ENCODE results near the gene S100A12.
"Not testable (repeated sequence)": the region's sequence is repeated elsewhere in the genome, so short reads cannot be mapped to it uniquely, and the experiment has no call there.

Gene S100A12

GRCh38 chr1:153349363-153350320, 25.8 kb downstream of the S100A12 start:
- no peak for FAIRE-seq

- FAIRE-seq = no peak
Observed at GRCh38 chr1:153348511-153349362, 26.7 kb downstream of the S100A12 start, which contains the start of gene PGLYRP4. PGLYRP4 (minus strand) TSS chr1:153348841; CDS start chr1:153347932, 909 bp downstream.

GRCh38 chr1:153347856-153348255, 27.6 kb downstream of the S100A12 start:
- FAIRE-seq = no peak

GRCh38 chr1:153347049-153347448, 28.4 kb downstream of the S100A12 start:
- FAIRE-seq = not testable (repeated sequence)

GRCh38 chr1:153346077-153346723, 29.2 kb downstream of the S100A12 start:
- no peak for FAIRE-seq

- FAIRE-seq = no peak
Observed at GRCh38 chr1:153345187-153346076, 30.0 kb downstream of the S100A12 start.

- FAIRE-seq = no peak
Observed at GRCh38 chr1:153344718-153345025, 30.7 kb downstream of the S100A12 start.

GRCh38 chr1:153343811-153344717, 31.4 kb downstream of the S100A12 start:
- FAIRE-seq = no peak

GRCh38 chr1:153343040-153343681, 32.3 kb downstream of the S100A12 start:
- FAIRE-seq = no peak

GRCh38 chr1:153342178-153342577, 33.2 kb downstream of the S100A12 start:
- FAIRE-seq = no peak

- no peak for FAIRE-seq
Observed at GRCh38 chr1:153341431-153341934, 33.9 kb downstream of the S100A12 start.

- FAIRE-seq = no peak
Observed at GRCh38 chr1:153340356-153340755, 35.1 kb downstream of the S100A12 start.

- no peak for FAIRE-seq
Observed at GRCh38 chr1:153339802-153340201, 35.6 kb downstream of the S100A12 start.

GRCh38 chr1:153337980-153338853, 37.2 kb downstream of the S100A12 start:
- no peak for FAIRE-seq

GRCh38 chr1:153336650-153337049, 38.8 kb downstream of the S100A12 start:
- FAIRE-seq = no peak

- FAIRE-seq = no peak
Observed at GRCh38 chr1:153333902-153334301, 41.5 kb downstream of the S100A12 start.

- no peak for FAIRE-seq
Observed at GRCh38 chr1:153324912-153325311, 50.5 kb downstream of the S100A12 start.

All from endometrium (tissue), 2 donors.